HepG2 (cell line): ENCODE data around the gene PDCD1LG2.

Experiments
- AFF4 ChIP-seq: sonication (generic); formaldehyde crosslinking; IDR thresholded peaks from 2 replicates; pipeline ENCODE4 v1.4.0; 2020; ENCODE audit warnings: missing genetic modification reagents
- ARID2 ChIP-seq: sonication (generic); formaldehyde crosslinking; IDR thresholded peaks from 2 replicates; pipeline ENCODE4 v1.8.1; 2022; ENCODE audit warnings: mild to moderate bottlenecking, missing genetic modification reagents, borderline replicate concordance
- BRF2 ChIP-seq: sonication (generic); formaldehyde crosslinking; IDR thresholded peaks from 2 replicates; pipeline ENCODE4 v1.8.1; 2022; ENCODE audit warnings: mild to moderate bottlenecking, missing genetic modification reagents
- NR2C2 ChIP-seq: sonication (generic); formaldehyde crosslinking; IDR thresholded peaks from 2 replicates; pipeline ENCODE4 v1.4.0; 2020; ENCODE audit warnings: missing genetic modification reagents, mild to moderate bottlenecking, moderate library complexity, borderline replicate concordance
- RELA ChIP-seq: sonication (generic); formaldehyde crosslinking; IDR thresholded peaks from 2 replicates; pipeline ENCODE4 v1.4.0; 2020; ENCODE audit warnings: missing genetic modification reagents
- ZBTB3 ChIP-seq: sonication (generic); formaldehyde crosslinking; IDR thresholded peaks from 2 replicates; pipeline ENCODE4 v1.4.0; 2020; ENCODE audit warnings: low read depth, mild to moderate bottlenecking, moderate library complexity, missing genetic modification reagents, borderline replicate concordance
- ZNF138 ChIP-seq: sonication (generic); formaldehyde crosslinking; IDR thresholded peaks from 2 replicates; pipeline ENCODE4 v1.5.0; 2020; ENCODE audit warnings: mild to moderate bottlenecking, low read depth, missing genetic modification reagents
- ZNF251 ChIP-seq: sonication (generic); formaldehyde crosslinking; IDR thresholded peaks from 2 replicates; pipeline ENCODE4 v1.9.0; 2021; ENCODE audit warnings: mild to moderate bottlenecking, missing genetic modification reagents
- ZNF274 ChIP-seq: sonication (generic); formaldehyde crosslinking; IDR thresholded peaks from 2 replicates; pipeline ENCODE4 v1.5.1; 2020; ENCODE audit warnings: mild to moderate bottlenecking, missing genetic modification reagents

GRCh38 chr9:5483306-5483705 is 27.0 kb upstream of the PDCD1LG2 start:
- TF ChIP-seq RELA (CRISPR knock-in tag) (no peak), ARID2 (CRISPR knock-in tag) (no peak), ZNF251 (CRISPR knock-in tag) (no peak), ZBTB3 (no peak), NR2C2 (CRISPR knock-in tag) (no peak), AFF4 (CRISPR knock-in tag) (no peak), ZNF274 (CRISPR knock-in tag) (no peak), ZNF138 (CRISPR knock-in tag) (no peak), BRF2 (CRISPR knock-in tag) (no peak)
